Muscle layer of colon (tissue), 2 donors: Measurements from ENCODE around the gene KITLG.
"Not testable (repeated sequence)": the region's sequence is repeated elsewhere in the genome, so short reads cannot be mapped to it uniquely, and the experiment has no call there.

Experiments
- H3K27ac ChIP-seq: one replicate; pipeline ENCODE4 v1.7.0; 2013; ENCODE audit warnings: low read depth, mild to moderate bottlenecking, low read length, moderate library complexity
- H3K27me3 ChIP-seq, 2 donors: one replicate each; pipeline ENCODE4 v1.7.0; 2013; ENCODE audit warnings: low read length in 2 of 2, mild to moderate bottlenecking in 2 of 2; ENCODE audit not compliant: insufficient read depth in 2 of 2, control insufficient read depth in 1 of 2
- H3K36me3 ChIP-seq: one replicate; pipeline ENCODE4 v1.7.0; 2013; ENCODE audit warnings: mild to moderate bottlenecking, low read length; ENCODE audit not compliant: insufficient read depth
- H3K4me1 ChIP-seq: one replicate; pipeline ENCODE4 v1.7.0; 2013; ENCODE audit warnings: mild to moderate bottlenecking, low read length; ENCODE audit not compliant: insufficient read depth
- H3K4me3 ChIP-seq, 2 donors: one replicate each; pipeline ENCODE4 v1.7.0; 2013; ENCODE audit warnings: low read length in 2 of 2, low read depth in 1 of 2, mild to moderate bottlenecking in 1 of 2, moderate library complexity in 1 of 2
- H3K9ac ChIP-seq: one replicate; pipeline ENCODE4 v1.7.0; 2013; ENCODE audit warnings: low read length
- H3K9me3 ChIP-seq: one replicate; pipeline ENCODE4 v1.7.0; 2013; ENCODE audit warnings: mild to moderate bottlenecking, low read length
- donor health status: abdominal sarcoma.
- donor health status: Adenocarcinoma of cecum.

KITLG gene

DNA sequence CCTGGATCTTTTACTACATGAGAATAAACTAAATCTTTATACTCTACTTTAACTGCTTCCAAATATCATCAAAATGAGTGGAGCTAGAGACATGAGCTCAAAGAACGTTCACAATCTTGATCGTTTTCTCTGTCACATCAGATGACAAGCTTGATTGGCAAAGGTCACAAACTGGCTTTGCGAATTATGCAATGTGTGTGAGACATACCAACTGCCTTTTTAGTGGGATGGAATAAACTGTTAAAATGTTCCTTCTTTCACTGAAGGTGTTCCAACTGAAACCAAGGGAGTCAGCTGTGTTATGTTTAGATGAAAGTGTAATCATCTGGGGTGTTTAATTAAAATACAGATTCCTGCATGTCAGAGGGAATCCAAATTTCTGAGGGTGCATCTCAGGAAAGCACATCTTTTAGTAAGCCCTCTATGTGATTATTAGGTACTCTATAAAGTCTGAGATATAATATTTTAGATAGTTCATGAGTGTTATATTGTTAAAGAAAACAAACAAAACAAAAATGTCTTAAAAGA, 21.9 kb downstream of the KITLG start:
- Histone ChIP-seq H3K27ac (no peak overlapping the region), H3K4me3 (no peak overlapping the region), H3K4me1 (peaks cover 59% of the 10 kb centered on the region), H3K27me3 (no peaks in the 10 kb centered on the region), H3K9me3 (no peaks in the 10 kb centered on the region), H3K36me3 (no peaks in the 10 kb centered on the region), H3K9ac (no peak overlapping the region)

DNA sequence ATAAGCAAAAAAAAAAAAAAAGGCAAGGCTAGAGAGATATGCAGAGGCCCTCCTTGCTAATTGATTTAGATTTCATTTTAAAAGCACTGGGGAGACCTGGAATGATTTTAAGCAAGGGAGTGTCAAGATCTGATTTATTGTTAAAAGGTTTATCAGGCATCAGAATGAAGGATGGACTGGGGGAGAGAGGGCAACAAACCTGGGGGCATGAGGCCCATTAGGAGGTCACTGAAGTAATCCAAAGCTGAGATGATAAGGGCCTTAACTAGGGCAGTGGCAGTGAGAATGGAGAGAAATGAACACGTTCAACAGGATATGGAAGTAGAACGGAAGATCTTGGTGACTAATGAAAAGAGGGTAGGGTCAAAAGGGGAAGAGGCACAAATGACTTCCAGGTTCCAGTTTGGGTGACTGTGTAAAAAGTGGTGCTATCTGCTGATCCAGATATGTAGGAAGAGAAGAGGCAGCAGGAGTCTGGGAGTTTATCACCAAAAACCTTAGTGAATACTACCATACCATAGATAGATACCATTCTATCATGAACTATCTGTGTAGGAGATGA, 24.0 kb downstream of the KITLG start:
- Histone ChIP-seq H3K27me3 (no peaks in the 10 kb centered on the region), H3K4me3 (no peak overlapping the region), H3K4me1 (peaks cover 57% of the 10 kb centered on the region), H3K36me3 (no peaks in the 10 kb centered on the region), H3K9ac (no peak overlapping the region), H3K27ac (peak overlapping the region; percentile 12), H3K9me3 (no peaks in the 10 kb centered on the region)

DNA sequence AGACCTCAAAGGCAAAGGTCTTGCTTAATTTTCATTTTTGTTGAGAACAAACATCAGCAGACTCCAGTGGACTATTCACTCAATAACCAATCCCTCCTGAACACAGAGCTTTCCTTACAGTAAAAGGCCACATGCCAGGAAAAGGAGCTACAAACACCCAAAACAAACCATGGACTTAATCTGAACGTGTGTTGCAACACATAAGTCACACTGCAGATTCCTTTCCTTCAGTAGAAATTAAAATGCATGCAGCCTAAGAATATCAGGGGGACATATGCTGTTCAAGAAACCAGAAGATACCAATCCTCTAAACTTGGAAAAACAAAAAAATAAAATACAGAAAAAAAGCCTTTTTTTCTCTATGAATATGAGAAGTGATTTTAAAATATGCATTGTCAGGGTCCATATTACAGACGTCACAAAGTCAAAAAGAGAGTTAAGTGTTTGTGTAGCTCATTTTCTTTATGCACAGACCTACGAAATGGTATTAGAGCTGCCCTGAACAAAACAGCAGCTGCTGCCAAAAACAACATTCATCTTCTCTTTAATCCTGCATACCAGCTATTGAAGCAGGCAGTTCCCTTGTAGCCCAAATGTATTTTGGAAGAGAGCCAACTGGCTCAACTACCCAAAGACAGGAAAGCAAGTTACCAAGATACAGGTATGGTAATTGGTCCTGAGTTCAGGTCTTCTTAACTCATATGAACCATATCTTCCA, 26.2 kb downstream of the KITLG start:
- Histone ChIP-seq H3K4me1 (peaks cover 61% of the 10 kb centered on the region), H3K4me3 (no peak overlapping the region), H3K9ac (no peak overlapping the region), H3K36me3 (no peaks in the 10 kb centered on the region), H3K27ac (peak overlapping the region; percentile 35), H3K27me3 (no peaks in the 10 kb centered on the region), H3K9me3 (no peaks in the 10 kb centered on the region)

DNA sequence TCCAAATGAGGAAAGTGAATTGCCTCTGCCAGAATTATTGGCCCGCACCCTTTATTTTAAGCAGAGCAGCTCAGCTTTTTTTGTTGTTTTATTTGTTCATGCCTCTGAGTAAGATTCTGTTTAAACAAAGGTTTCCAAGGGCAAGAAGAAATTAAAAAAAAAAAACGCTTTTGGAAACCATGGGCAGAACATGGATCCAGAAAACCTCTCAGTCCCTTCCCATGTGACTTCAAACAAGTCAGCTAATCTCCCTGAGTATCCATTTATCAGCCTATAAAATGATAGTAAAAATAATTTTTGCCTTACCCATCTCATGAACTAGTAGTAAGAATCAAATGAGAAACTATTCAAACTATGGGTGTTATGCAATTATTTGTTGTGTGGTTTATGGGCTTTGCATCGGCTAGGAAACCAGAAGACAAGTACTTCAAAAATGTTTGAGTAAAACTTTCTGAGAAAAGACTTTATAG, 27.6 kb downstream of the KITLG start:
- no peak overlapping the region for H3K4me3 ChIP-seq
- no peak overlapping the region for H3K27ac ChIP-seq
- H3K4me1 ChIP-seq, result peaks cover 52% of the 10 kb centered on the region
- no peaks in the 10 kb centered on the region for H3K27me3 ChIP-seq
- H3K9me3 ChIP-seq, result no peaks in the 10 kb centered on the region
- H3K9ac ChIP-seq, result no peak overlapping the region
- no peaks in the 10 kb centered on the region for H3K36me3 ChIP-seq

DNA sequence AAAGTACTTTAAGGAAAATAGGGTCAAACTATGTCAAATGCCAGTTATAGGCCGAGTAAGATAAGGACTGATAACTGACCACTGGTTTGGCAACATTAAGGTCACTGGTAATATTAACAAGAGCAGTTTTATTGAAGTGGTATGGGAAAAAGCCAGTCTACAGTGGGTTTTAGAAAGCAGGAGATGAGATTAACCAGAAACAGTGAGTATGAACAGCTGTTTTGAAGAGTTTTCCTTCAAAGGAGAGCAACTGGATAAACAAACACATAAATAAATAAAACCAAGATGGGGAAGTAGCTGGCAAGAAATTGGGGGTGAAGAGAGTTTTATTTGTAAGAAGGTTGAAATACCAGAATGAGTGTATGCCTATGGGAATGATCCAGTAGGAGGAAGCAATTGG, 30.3 kb downstream of the KITLG start:
- H3K36me3 ChIP-seq, result peaks cover 2% of the 10 kb centered on the region
- no peak overlapping the region for H3K4me3 ChIP-seq
- no peak overlapping the region for H3K9ac ChIP-seq
- H3K4me1 ChIP-seq, result peaks cover 67% of the 10 kb centered on the region
- no peak overlapping the region for H3K27ac ChIP-seq
- H3K27me3 ChIP-seq, result no peaks in the 10 kb centered on the region
- no peaks in the 10 kb centered on the region for H3K9me3 ChIP-seq

DNA sequence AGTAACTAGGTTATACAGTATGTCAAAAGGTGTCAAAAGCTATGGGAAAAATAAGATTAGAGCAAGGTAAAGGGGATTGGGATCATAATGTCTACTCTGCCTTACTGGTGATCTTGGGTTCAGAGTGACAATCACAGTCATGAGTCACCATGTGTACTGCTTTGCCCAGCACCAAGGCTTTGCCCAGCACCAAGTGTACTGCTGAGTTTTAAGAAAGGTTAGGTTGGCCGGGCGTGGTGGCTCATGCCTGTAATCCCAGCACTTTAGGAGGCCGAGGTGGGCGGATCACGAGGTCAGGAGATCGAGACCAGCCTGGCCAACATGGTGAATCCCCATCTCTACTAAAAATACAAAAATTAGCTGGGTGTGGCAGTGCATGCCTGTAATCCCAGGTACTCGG, 32.3 kb downstream of the KITLG start:
- H3K27me3 ChIP-seq, H3K4me3 ChIP-seq, H3K36me3 ChIP-seq, H3K27ac ChIP-seq, H3K9me3 ChIP-seq, H3K9ac ChIP-seq: not testable (repeated sequence)
- H3K4me1 ChIP-seq, result peaks cover 50% of the 10 kb centered on the region

DNA sequence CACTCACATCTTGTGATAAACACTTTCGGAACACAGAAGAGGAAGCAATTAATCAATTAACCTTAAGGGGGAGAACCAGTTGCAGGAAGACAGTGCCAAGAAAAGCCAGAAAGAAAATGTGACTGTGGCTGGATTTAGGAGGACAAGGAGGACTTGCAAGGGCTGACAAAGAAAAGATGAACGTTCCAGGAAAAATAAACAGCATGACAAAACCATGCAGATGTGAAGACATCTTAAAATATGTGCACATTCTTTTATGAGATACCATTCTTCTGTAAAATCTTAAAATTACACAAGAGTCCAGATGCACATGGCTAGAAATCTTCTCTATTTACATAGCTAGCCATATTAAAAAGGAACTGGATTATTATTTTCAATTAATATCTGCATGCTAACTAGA, 33.4 kb downstream of the KITLG start:
- Histone ChIP-seq H3K4me3 (no peak overlapping the region), H3K9ac (no peak overlapping the region), H3K9me3 (no peaks in the 10 kb centered on the region), H3K4me1 (peaks cover 41% of the 10 kb centered on the region), H3K27ac (no peak overlapping the region), H3K27me3 (no peaks in the 10 kb centered on the region), H3K36me3 (peaks cover 5% of the 10 kb centered on the region)

DNA sequence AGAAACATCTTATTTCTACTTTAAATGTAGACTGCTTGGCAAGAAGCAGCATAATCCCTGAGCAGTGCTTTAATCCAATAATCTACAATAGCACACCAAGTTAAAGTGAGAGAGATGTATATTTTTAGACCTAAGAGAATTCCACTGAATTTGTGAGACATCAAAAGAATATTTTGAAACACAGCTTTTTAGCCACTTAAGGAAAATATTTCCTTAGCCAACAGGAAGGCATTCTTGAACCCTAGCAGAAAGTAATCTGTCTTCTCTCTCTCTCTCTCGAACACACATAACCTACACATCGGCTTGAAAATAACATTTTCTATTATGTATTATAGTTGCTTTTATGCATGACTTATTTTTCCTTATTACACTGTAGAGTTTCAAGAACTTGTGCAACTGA, 34.0 kb downstream of the KITLG start:
- H3K27me3 ChIP-seq, result no peaks in the 10 kb centered on the region
- H3K9me3 ChIP-seq, result no peaks in the 10 kb centered on the region
- H3K36me3 ChIP-seq, result peaks cover 5% of the 10 kb centered on the region
- no peak overlapping the region for H3K9ac ChIP-seq
- H3K4me1 ChIP-seq, result peaks cover 35% of the 10 kb centered on the region
- H3K4me3 ChIP-seq, result no peak overlapping the region
- no peak overlapping the region for H3K27ac ChIP-seq

DNA sequence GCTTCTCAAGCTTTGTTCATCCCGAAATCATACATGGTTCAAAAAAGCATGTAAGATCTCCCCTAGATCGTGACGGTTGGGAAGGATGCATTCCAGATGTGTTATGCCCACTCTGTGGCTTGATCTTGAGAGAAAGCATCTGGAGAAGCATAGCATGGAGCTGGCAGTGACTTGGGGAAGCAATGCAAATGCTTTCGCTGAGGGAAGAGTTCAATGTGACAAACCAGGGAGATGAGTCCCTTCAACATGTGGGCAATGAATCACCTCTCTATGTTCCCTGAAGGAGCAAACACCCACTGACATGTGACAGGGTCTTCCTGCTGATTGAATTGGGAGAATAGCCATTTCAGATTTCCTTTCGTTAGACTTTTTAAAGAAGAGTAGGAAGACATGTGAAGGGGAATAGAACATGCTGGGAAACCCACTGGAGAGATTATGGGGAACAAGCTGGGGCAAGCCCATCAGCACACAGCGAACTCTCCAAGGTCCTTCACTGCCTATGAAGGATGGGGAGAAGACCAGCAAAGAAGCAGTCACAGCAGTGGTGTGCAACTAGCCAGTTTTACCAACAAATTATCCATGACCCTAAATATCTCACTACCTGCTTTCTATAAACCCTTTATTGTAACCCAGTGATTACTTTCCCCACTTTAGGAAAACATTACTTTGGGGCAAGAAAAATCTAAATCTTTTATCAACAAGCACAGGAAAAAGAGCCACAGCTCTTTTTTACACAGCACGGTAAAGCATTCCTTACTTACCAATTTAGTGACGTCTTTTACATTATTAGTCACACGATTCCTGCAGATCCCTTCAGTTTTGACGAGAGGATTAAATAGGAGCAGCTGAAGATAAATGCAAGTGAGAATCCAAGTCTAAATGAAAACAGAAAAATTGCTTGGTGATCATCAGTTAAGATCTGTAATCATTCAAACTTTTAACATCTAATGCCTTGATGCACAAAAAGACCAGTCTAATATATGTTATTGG, 35.0 kb downstream of the KITLG start:
- Histone ChIP-seq H3K9ac (no peak overlapping the region), H3K9me3 (no peaks in the 10 kb centered on the region), H3K27ac (no peak overlapping the region), H3K27me3 (no peaks in the 10 kb centered on the region), H3K4me1 (peaks cover 27% of the 10 kb centered on the region), H3K4me3 (no peak overlapping the region), H3K36me3 (peaks cover 7% of the 10 kb centered on the region)

DNA sequence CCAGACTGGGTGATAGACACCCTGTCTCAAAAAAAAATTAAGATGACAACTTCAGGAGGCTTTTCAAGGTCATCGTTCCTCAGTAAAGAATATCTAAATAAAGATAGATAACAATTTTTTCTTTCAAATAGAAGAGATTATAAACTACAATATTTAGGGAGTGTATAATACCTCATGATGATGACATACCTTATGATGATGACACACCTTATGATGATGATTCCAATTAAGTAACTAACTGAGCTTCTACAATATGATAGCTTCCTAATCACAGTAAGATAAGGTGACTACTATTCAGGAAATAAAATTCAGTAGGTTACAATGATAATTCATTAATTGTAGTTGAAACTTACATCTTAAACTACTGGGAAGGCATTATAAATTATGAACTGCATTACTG, 40.4 kb downstream of the KITLG start:
- Histone ChIP-seq H3K9me3 (no peaks in the 10 kb centered on the region), H3K4me3 (no peak overlapping the region), H3K27ac (no peak overlapping the region), H3K4me1 (peaks cover 8% of the 10 kb centered on the region), H3K27me3 (no peaks in the 10 kb centered on the region), H3K36me3 (peaks cover 14% of the 10 kb centered on the region), H3K9ac (no peak overlapping the region)

DNA sequence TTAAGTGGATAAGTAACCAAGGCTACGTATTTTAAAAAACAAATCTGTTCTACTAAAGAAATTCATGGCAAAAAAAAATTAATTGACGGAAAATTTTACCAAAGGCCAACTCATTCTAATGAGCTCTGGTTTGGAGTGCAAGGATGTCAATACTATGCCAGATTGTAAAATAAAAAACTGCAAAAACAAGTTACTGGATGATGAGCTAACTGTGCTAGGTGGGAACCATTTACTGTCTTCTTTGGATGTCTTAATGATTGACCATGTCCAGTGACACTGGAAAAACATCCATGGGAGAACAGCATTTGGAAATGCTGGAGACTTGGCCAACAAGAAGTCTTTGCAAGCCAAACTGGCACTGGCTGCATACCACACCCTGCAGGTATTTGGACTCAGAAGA, 41.6 kb downstream of the KITLG start:
- peaks cover 6% of the 10 kb centered on the region for H3K4me1 ChIP-seq
- no peaks in the 10 kb centered on the region for H3K27me3 ChIP-seq
- peaks cover 12% of the 10 kb centered on the region for H3K36me3 ChIP-seq
- no peak overlapping the region for H3K4me3 ChIP-seq
- no peaks in the 10 kb centered on the region for H3K9me3 ChIP-seq
- no peak overlapping the region for H3K9ac ChIP-seq
- H3K27ac ChIP-seq, result no peak overlapping the region
